GDM1 (cell line): ENCODE measurements around the gene PIP5K1C.

ENCODE experiments used
- DNase-seq: peaks from one replicate; lab custom pipeline; 2025; lab: John Stamatoyannopoulos, UW

Gene PIP5K1C

GRCh38 chr19:3625996-3626472, 74.2 kb downstream of the PIP5K1C start:
- no peak for DNase-seq

DNA sequence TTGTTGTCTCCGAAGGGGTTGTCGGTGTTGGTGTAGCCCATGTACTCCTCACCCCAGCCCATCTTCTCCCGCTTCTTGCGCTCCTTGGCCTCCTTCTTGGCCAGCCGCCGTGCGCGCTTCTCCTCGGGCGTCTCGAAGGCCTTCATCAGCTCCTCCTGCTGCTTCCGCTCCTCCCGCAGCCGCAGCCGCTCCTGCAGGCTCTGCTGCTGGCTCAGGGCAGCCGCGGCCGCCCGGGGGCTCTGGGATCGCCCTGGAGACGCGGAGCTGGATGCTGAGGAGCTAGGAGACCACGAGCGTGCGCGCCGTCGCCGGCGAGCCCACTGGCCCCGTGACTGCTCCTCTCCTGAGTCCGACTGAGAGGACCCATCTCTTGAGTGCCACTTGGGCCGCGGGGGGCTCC, 76.6 kb downstream of the PIP5K1C start:
- DNase-seq: no peak

GRCh38 chr19:3622224-3622623, 78.0 kb downstream of the PIP5K1C start:
- DNase-seq: no peak

DNA sequence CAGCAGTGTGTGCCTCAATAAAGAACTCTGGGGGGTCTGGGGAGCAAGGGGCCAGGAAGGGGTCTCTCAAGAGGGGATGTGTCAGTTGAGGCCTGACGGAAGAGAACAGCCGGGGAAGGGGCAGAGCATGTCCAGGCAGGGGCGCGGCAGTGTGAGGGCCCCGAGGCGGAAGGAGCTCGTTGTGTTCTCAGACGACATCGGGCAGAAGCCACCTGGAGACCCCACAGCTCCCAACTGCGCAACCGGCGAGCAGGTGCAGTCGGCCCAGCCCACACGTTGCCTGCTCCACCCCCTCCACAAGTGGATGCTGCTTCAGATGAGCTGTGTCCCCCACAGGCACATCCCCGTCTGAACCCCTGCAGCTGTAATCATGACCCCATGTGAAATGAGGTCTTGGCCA, 78.6 kb downstream of the PIP5K1C start:
- DNase-seq: no peak

- no peak for DNase-seq
Observed at GRCh38 chr19:3620817-3621547, 79.3 kb downstream of the PIP5K1C start.

- no peak for DNase-seq
Observed at GRCh38 chr19:3620145-3620816, 80.0 kb downstream of the PIP5K1C start.

DNA sequence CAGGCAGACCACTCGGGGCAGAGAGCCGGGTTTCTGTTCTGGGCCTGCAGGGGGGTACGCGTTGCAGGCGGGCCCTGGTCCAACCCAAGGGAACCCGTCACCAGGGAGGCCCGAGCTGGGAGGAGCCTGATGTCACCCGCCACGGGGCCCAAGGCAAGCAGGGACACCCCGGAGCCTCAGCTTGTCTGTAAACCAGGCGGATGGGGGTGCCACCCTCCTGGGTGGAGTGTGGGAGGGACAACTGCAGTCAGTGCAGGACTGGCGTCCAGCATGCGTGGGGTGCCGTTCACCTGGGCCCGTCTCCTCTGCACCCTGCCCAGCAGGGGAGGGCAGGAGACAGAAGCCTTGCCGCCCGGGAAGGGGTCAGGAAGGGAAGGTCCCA, 80.6 kb downstream of the PIP5K1C start:
- DNase-seq: no peak

- no peak for DNase-seq
Observed at GRCh38 chr19:3618811-3619630, 81.2 kb downstream of the PIP5K1C start.

DNA sequence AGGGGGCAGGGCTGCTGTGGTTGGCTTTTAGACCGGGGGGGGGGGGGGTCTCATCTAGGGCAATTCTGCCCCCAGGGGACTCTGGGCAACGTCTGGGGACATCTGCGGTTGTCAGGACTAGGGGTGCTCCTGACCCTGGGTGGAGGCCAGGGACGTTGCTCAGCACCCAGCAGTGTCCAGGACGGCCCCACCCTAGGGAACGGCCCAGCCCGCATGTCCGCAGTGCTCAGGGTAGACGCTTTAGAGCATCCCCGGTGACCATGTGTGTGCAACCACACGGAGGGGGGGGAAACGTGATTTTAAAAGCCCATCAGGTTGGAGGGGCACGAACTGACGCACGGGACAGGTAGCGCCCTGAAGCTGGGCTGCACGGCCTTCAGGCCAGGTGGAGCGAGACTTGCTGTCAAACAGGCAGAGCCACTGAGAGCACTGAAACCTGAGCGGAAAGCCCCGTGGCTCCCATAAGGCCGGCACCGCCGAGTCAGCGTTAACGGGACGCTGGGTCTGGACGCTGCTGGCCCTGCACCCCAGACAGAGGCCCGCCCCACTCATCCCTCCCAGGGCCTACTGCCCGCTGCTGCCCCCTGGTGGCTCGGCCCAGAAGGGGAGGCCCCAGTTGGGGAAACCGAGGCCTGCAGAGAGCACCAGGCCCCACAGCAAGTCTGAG, 82.0 kb downstream of the PIP5K1C start:
- DNase-seq: peak; percentile 15

GRCh38 chr19:3617463-3617862, 82.8 kb downstream of the PIP5K1C start:
- peak; percentile 71 for DNase-seq

DNA sequence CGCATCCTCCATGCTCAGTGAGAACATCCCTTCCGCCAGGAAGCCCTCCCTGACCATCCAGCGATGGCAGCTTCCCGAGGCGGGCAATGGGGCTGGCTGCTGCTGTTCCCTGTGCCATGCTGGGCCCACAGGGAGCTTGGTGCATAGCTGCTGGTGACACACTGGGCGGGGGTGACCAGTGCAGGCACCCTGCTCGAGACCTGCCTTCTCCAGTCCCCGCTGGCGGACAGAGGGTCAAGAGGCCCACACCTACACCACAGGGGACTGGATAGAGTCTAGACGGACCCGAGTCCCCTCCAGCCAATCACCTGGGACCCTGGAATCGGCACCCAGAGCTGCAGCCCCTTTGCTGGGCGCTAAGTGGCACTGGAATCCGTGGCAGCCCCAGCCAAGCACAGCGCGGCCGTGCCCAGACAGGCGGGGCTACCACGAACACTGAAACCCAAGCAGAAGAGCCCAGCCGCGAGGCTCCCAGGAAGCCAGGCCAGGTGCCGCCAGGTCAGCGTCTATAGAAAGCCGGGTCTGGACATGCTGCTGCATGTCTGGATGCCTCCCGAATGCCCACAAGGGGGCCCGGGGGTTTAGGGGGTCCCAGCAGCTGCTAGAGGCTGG, 84.6 kb downstream of the PIP5K1C start:
- no peak for DNase-seq

GRCh38 chr19:3614858-3615505, 85.3 kb downstream of the PIP5K1C start:
- DNase-seq: no peak

- DNase-seq: no peak
Observed at GRCh38 chr19:3613818-3614661, 86.2 kb downstream of the PIP5K1C start.

DNA sequence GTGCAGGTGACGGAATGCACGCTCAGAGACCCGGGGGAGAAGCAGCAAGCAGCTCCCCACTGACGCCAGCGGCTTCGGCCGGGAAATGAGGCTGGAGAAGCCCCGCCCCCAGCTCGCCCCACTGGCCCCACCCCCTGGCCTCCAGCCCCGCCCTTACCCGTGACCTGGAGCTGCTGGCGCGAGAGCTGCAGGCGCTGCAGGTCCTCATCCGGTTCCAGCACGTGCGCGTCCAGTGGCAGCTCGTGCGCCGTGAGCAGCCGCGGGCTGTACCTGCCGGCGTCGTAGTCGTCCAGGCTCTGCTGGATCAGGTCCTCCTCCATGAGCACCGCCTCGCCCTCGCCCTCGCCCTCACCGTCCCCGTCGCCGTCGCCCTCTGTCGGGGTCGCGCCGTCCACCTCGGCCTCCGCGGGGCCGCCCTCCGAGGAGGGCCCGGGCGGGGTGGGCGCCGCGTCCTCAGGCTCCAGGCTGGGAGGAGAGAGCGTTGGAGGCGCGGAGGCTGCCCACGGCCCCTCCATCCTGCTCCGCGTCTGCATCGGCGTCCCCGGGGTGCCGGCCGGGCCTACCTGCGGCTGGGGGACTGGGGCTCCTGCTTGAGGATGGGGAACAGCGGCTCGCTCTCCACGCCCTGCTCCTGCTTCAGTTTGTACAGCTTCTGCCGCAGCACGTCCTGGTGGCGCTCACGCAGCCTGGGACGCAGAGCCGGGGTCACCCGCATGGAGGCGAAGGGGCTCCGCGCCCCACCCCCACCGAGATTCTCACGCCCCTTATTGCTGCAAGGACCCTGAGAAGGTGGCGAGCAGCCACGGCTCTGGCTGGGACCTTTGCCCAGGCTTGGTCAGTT, 87.1 kb downstream of the PIP5K1C start:
- DNase-seq: no peak

GRCh38 chr19:3612330-3612729, 87.9 kb downstream of the PIP5K1C start:
- no peak for DNase-seq

DNA sequence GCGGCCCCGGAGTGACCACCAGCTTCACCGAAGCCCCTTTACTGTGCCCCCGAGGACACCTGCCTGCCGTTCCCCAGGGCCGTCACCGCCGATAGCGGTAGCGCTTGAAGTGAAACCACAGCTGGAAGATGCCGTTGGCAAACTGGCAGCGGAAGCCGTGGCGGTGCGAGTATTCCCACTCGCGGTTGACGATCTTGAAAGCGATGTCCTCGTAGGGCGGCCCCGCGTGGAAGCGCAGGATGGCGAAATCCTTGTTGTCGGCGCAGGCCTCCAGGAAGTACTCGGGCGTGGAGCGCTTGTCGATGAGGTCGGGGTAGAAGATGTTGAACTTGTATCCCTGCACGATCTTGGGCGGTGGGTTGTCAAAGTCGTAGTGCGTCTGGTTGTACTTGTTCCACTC, 88.4 kb downstream of the PIP5K1C start:
- no peak for DNase-seq

- no peak for DNase-seq
Observed at GRCh38 chr19:3610745-3611717, 89.2 kb downstream of the PIP5K1C start.
